K562 (cell line): ENCODE measurements around the gene CSKMT. TPM values are rescaled to one million over a fixed set of nuclear protein-coding genes. Genes with fewer than 3 reads are reported as not detected.

Experiments used
- JUN ChIP-seq, 2 experiments: sonication (generic) in 1 of 2; formaldehyde crosslinking in 1 of 2; IDR thresholded peaks; 2 replicates each; pipeline versions ENCODE4 v1.6.1 to v1.8.0; 2012 to 2022; ENCODE audit warnings: borderline replicate concordance in 2 of 2, mild to moderate bottlenecking in 2 of 2, improper control_type of control experiment in 1 of 2, low read depth in 1 of 2, low read length in 1 of 2, missing genetic modification reagents in 1 of 2
- JUND ChIP-seq, 2 experiments: IDR thresholded peaks; 2 replicates in 1 of 2; 3 replicates in 1 of 2; pipeline ENCODE4 v1.6.1; 2011; ENCODE audit warnings: borderline replicate concordance in 2 of 2, low read depth in 2 of 2, low read length in 2 of 2, improper control_type of control experiment in 1 of 2, missing biosample characterization in 1 of 2, missing genetic modification characterization in 1 of 2, missing genetic modification reagents in 1 of 2
- NELFE ChIP-seq: IDR thresholded peaks from 2 replicates; pipeline ENCODE4 v1.6.1; 2011; ENCODE audit warnings: mild to moderate bottlenecking; ENCODE audit not compliant: insufficient read depth, insufficient read length
- NFXL1 ChIP-seq: fragments of 450-650 bp; formaldehyde crosslinking; IDR thresholded peaks from 2 replicates; pipeline ENCODE4 v1.4.0; 2021; ENCODE audit warnings: mild to moderate bottlenecking
- POLR2A ChIP-seq: fragments of 450-650 bp; conservative IDR thresholded peaks from 2 replicates; pipeline ENCODE4 v1.6.1; 2016
- RBM39 ChIP-seq: fragments of 200-400 bp; formaldehyde crosslinking; optimal IDR thresholded peaks from 2 replicates; pipeline ENCODE3; 2018; ENCODE audit warnings: low read depth, low read length
- YY1 ChIP-seq, 3 experiments: IDR thresholded peaks; 2 replicates each; pipeline ENCODE4 v1.6.1; 2011; ENCODE audit warnings: low read length in 2 of 3, mild to moderate bottlenecking in 2 of 3, moderate library complexity in 2 of 3, borderline replicate concordance in 1 of 3, control low read depth in 1 of 3, low read depth in 1 of 3; ENCODE audit not compliant: insufficient read depth in 3 of 3, insufficient replicate concordance in 2 of 3, control insufficient read depth in 1 of 3, insufficient read length in 1 of 3; ENCODE audit errors: extremely low read depth in 1 of 3
- ZNF165 ChIP-seq: fragments of 250-450 bp; sonication (Bioruptor Pico); IDR thresholded peaks from 2 replicates; pipeline ENCODE4 v1.4.0; 2020; ENCODE audit warnings: borderline replicate concordance
- polyA plus RNA-seq, 8 experiments: library from polyadenylated mRNA; depleted of rRNA in 4 of 8; stranded (reverse) in 5 of 8; unstranded in 3 of 8; fragments of >200 nt; fragmentation: Nextera tagmentation in 2 of 8; fragmentation: Illumina TruSeq in 1 of 8; extraction: Ambion mirVana in 2 of 8; extraction: Trizol in 1 of 8; gene quantifications; 2 replicates each; pipeline versions ENCODE4 v1.2.1 to v1.2.3, GENCODE V29; 2011 to 2014; ENCODE audit warnings: inconsistent platforms in 1 of 8, missing spikeins in 1 of 8
- total RNA-seq, 7 experiments: library from RNA; depleted of rRNA in 6 of 7; stranded (reverse); fragments of >200 nt in 6 of 7; fragmentation: Illumina TruSeq in 2 of 7; extraction: Trizol in 2 of 7; gene quantifications; 2 replicates each; pipeline versions ENCODE4 v1.2.1 to v1.2.3, GENCODE V29; 2011 to 2021; ENCODE audit warnings: low replicate concordance in 1 of 7
- TF ChIP-seq, protein P1 (sequence below): fragments of 450-650 bp; conservative IDR thresholded peaks from 2 replicates; pipeline ENCODE4 v1.6.1; 2016; ENCODE audit warnings: missing genetic modification characterization, low read depth, mild to moderate bottlenecking, control low read depth, missing compliant biosample characterization
- TF ChIP-seq, protein P2 (sequence below): fragments of 450-650 bp; IDR thresholded peaks from 2 replicates; pipeline ENCODE4 v1.6.1; 2016; ENCODE audit warnings: mild to moderate bottlenecking, moderate library complexity

The CSKMT gene
- total and polyA plus RNA-seq, 9 of the 15 experiments (the other 6 are each of a cell fraction or from before 2014, with no cell fraction given), result 10.3 to 108 (median 27.2) TPM

DNA sequence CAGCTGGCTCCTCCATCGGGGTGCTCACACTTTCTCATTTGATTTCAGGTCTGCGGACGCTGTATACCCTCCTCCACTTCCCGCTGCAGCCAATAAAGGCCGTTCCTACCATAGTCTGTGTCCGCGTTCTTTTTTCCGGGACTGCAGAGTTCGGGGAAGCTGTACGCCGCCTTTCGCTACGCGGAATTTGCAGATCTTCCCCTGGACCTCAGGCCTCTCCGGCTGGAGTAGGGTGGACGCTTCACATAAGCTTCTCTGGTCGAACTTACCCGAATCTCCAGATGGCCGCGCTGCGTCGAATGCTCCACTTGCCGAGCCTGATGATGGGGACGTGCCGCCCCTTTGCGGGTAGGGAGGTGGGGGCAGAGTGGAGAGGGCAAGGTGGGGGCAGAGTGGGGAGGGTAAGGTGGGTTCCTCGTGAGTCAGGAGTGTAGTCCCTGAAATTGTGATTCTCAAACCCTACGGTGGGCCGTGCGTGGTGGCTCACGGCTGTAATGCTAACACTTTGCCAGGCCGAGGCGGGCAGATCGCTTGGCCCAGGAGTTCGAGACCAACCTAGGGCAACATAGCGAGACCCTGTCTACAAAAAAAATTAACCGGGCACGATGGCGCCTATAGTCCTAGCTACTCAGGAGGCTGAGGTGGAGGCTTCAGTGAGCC is 617 bp downstream of the CSKMT start (continued):
- TF ChIP-seq, protein P1, sequence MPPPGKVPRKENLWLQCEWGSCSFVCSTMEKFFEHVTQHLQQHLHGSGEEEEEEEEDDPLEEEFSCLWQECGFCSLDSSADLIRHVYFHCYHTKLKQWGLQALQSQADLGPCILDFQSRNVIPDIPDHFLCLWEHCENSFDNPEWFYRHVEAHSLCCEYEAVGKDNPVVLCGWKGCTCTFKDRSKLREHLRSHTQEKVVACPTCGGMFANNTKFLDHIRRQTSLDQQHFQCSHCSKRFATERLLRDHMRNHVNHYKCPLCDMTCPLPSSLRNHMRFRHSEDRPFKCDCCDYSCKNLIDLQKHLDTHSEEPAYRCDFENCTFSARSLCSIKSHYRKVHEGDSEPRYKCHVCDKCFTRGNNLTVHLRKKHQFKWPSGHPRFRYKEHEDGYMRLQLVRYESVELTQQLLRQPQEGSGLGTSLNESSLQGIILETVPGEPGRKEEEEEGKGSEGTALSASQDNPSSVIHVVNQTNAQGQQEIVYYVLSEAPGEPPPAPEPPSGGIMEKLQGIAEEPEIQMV (tag), result peak; percentile 52; the same call in 1 of the 2 replicates
- TF ChIP-seq JUND (IDR thresholded peaks at IDR 0.05; ENCODE audit: borderline replicate concordance, low read depth, low read length) (no peak), JUND (tag; IDR thresholded peaks at IDR 0.05; ENCODE audit: borderline replicate concordance, low read depth, low read length) (no peak), JUN (IDR thresholded peaks at IDR 0.05; ENCODE audit: borderline replicate concordance, low read depth, low read length) (no peak), JUN (CRISPR knock-in tag; IDR thresholded peaks at IDR 0.05; ENCODE audit: borderline replicate concordance) (peak; percentile 25; the same call in 1 of the 2 replicates), ZNF165 (CRISPR knock-in tag) (peak; percentile 73; the same call in 1 of the 2 replicates), YY1 (IDR thresholded peaks at IDR 0.05; ENCODE audit: borderline replicate concordance in 1 of 3, control insufficient read depth in 1 of 3, extremely low read depth in 1 of 3, insufficient read depth in 3 of 3, insufficient read length in 1 of 3, insufficient replicate concordance in 2 of 3, low read depth in 1 of 3, low read length in 2 of 3) (peak in 1 of 3 experiments; percentile 10), NFXL1 (CRISPR knock-in tag) (0 out of 2 replicates have a peak, but pooled peaks have one; percentile 2), POLR2A (no peak), NELFE (no peak), RBM39 (peak; percentile 96)
- TF ChIP-seq, protein P2, sequence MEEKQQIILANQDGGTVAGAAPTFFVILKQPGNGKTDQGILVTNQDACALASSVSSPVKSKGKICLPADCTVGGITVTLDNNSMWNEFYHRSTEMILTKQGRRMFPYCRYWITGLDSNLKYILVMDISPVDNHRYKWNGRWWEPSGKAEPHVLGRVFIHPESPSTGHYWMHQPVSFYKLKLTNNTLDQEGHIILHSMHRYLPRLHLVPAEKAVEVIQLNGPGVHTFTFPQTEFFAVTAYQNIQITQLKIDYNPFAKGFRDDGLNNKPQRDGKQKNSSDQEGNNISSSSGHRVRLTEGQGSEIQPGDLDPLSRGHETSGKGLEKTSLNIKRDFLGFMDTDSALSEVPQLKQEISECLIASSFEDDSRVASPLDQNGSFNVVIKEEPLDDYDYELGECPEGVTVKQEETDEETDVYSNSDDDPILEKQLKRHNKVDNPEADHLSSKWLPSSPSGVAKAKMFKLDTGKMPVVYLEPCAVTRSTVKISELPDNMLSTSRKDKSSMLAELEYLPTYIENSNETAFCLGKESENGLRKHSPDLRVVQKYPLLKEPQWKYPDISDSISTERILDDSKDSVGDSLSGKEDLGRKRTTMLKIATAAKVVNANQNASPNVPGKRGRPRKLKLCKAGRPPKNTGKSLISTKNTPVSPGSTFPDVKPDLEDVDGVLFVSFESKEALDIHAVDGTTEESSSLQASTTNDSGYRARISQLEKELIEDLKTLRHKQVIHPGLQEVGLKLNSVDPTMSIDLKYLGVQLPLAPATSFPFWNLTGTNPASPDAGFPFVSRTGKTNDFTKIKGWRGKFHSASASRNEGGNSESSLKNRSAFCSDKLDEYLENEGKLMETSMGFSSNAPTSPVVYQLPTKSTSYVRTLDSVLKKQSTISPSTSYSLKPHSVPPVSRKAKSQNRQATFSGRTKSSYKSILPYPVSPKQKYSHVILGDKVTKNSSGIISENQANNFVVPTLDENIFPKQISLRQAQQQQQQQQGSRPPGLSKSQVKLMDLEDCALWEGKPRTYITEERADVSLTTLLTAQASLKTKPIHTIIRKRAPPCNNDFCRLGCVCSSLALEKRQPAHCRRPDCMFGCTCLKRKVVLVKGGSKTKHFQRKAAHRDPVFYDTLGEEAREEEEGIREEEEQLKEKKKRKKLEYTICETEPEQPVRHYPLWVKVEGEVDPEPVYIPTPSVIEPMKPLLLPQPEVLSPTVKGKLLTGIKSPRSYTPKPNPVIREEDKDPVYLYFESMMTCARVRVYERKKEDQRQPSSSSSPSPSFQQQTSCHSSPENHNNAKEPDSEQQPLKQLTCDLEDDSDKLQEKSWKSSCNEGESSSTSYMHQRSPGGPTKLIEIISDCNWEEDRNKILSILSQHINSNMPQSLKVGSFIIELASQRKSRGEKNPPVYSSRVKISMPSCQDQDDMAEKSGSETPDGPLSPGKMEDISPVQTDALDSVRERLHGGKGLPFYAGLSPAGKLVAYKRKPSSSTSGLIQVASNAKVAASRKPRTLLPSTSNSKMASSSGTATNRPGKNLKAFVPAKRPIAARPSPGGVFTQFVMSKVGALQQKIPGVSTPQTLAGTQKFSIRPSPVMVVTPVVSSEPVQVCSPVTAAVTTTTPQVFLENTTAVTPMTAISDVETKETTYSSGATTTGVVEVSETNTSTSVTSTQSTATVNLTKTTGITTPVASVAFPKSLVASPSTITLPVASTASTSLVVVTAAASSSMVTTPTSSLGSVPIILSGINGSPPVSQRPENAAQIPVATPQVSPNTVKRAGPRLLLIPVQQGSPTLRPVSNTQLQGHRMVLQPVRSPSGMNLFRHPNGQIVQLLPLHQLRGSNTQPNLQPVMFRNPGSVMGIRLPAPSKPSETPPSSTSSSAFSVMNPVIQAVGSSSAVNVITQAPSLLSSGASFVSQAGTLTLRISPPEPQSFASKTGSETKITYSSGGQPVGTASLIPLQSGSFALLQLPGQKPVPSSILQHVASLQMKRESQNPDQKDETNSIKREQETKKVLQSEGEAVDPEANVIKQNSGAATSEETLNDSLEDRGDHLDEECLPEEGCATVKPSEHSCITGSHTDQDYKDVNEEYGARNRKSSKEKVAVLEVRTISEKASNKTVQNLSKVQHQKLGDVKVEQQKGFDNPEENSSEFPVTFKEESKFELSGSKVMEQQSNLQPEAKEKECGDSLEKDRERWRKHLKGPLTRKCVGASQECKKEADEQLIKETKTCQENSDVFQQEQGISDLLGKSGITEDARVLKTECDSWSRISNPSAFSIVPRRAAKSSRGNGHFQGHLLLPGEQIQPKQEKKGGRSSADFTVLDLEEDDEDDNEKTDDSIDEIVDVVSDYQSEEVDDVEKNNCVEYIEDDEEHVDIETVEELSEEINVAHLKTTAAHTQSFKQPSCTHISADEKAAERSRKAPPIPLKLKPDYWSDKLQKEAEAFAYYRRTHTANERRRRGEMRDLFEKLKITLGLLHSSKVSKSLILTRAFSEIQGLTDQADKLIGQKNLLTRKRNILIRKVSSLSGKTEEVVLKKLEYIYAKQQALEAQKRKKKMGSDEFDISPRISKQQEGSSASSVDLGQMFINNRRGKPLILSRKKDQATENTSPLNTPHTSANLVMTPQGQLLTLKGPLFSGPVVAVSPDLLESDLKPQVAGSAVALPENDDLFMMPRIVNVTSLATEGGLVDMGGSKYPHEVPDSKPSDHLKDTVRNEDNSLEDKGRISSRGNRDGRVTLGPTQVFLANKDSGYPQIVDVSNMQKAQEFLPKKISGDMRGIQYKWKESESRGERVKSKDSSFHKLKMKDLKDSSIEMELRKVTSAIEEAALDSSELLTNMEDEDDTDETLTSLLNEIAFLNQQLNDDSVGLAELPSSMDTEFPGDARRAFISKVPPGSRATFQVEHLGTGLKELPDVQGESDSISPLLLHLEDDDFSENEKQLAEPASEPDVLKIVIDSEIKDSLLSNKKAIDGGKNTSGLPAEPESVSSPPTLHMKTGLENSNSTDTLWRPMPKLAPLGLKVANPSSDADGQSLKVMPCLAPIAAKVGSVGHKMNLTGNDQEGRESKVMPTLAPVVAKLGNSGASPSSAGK, result peak; percentile 53
